GM15510 (cell line): ENCODE measurements around the gene PLPP2.

ENCODE experiments used
- POLR2A ChIP-seq: IDR thresholded peaks from 3 replicates; pipeline ENCODE4 v1.6.1; 2011; ENCODE audit warnings: borderline replicate concordance; ENCODE audit not compliant: insufficient read length; ENCODE audit errors: extremely low read depth

PLPP2 gene

GRCh38 chr19:308471-309205 lies 17.4 kb upstream of the PLPP2 start:
- TF ChIP-seq POLR2A = no peak

- no peak for TF ChIP-seq POLR2A
These were observed 16.7 kb upstream of the PLPP2 start for GRCh38 chr19:307793-308420.

- no peak for TF ChIP-seq POLR2A
These were observed 15.9 kb upstream of the PLPP2 start for GRCh38 chr19:307111-307531.

- TF ChIP-seq POLR2A = no peak
These were observed 15.1 kb upstream of the PLPP2 start for GRCh38 chr19:306151-306900.

- no peak for TF ChIP-seq POLR2A
These were observed 14.3 kb upstream of the PLPP2 start for GRCh38 chr19:305240-306150.

- no peak for TF ChIP-seq POLR2A
These were observed 5.4 kb upstream of the PLPP2 start for GRCh38 chr19:296476-297225.

GRCh38 chr19:295687-296370 lies 4.6 kb upstream of the PLPP2 start:
- TF ChIP-seq POLR2A = no peak

- TF ChIP-seq POLR2A = no peak
These were observed 3.9 kb upstream of the PLPP2 start for GRCh38 chr19:294946-295686.

- TF ChIP-seq POLR2A = no peak
These were observed 3.2 kb upstream of the PLPP2 start for GRCh38 chr19:294341-294945.

- TF ChIP-seq POLR2A = no peak
These were observed 2.4 kb upstream of the PLPP2 start for GRCh38 chr19:293436-294110.

GRCh38 chr19:292951-293350 lies 1.7 kb upstream of the PLPP2 start:
- no peak for TF ChIP-seq POLR2A

- TF ChIP-seq POLR2A = no peak
These were observed 1.2 kb upstream of the PLPP2 start for GRCh38 chr19:292281-292884.
